Muscle of back (tissue), 11 donors: ENCODE measurements around the gene GOSR2. TPM values are rescaled to one million over a fixed set of nuclear protein-coding genes. Genes with fewer than 3 reads are reported as not detected.
A peak's percentile ranks its signal among the peaks of the same experiment; 100 is the strongest.

Experiments used
- DNase-seq, 3 donors: peaks; one replicate each; pipeline versions ENCODE4 v3.0.0 to v3.0.0-alpha.2; 2013
- polyA plus RNA-seq, 10 donors: library from polyadenylated mRNA; unstranded; fragments of 120-200 nt; gene quantifications; one replicate each; pipeline ENCODE4 v1.2.1, GENCODE V29; 2013; ENCODE audit not compliant: insufficient read length in 10 of 10

Gene GOSR2
- polyA plus RNA-seq, 10 donors, result 26.3 to 37.3 (median 32.4) TPM

DNA sequence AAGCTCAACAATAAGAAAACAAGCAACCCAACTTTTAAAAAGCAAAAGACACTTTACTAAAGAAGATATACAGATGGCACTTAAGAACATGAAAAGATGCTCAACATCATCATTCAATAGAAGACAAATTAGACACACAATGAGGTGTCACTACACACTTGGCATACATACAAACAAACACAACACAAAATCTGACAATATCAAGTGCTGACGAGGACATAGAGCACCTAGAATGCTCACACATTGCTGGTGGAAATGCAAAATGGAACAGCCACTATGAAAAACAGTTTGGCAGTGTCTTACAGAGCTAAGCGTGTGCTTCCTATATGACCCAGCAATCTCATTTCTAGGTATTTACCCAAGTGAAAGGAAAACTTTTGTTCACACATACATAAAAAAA is 37.2 kb downstream of the GOSR2 start:
- no peak for DNase-seq

DNA sequence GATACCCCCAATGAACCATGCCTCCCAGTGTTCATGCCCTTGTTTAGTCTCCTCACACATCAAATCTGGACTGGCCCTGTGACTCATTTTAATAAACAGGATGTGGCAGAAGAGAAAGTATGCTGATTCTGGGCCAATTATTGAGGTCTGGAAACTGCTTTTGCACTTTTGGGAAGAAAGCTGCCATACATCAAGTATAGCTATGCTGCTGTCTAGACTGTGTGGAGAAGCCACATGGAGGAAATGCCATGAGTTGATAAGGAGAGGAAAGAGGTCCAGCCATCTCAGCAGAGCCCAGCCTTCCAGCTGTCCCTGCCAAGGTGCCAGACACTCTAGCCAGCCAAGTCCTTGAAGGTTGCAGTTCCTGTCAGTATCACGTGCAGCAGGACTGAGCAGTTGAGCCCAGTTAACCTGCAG is 39.4 kb downstream of the GOSR2 start:
- no peak for DNase-seq

DNA sequence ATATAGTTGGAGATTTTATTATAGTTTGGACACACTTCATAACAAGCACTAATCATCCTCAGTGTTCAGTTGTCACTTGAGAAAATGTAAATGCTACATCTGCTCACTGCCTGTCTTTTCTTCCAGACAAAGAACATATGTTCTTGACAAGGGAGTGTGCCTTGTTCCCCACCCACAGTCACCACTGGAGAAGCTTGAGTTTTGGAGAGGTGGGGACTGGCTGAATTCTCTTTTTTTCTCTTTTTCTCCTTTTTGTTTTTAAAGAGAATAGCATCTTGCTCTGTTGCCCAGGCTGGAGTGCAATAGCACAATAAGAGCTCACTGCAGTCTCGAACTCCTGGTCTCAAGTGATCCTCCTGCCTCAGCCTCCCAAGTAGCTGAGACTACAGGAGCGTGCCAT is 40.6 kb downstream of the GOSR2 start:
- no peak for DNase-seq

DNA sequence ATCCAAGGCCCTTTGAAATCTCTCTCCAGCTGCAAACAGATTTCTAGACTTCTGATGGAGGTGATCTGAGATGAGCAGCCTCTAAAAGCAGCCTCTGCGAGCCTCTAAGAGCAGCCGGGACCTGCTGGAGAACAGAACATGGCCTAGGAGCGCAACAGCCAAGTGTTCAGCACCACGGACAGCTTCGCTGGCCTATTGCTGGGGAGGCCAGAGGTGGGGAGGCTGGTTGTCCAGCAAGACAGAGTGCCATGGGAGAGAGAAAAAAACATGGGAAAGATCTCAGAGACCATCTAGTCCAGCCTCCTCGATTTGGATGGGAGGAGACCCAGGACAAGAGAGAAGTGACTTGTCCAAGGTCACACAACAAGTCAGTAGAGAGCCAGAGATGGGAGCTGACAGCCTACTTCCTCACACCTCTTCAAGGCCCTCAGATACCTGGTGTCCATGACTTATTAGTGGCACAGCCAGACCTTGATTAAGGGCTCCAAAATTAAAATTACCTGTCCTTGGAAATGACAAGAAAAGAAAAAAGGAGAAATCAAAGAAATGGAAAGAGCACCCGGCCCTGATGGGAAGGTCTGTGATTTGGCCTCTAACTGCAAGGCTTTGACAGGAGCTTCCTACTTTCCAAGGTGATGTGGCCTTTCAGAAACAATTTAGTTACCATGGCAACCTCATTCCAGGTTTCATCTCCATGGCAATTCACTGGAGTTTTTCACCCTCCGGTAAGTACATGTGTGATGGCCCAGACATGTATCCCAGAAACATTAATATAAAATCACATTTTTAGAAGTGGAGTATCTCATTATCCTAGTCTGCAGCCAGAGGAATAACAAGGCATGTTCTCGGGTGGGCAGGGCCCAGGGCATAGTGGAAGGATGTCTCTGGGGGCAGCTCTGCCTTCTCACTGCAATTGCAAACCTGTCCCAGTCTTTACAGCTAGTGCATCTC is 41.6 kb downstream of the GOSR2 start:
- peak in 1 of 3 donors; percentile 34 for DNase-seq

DNA sequence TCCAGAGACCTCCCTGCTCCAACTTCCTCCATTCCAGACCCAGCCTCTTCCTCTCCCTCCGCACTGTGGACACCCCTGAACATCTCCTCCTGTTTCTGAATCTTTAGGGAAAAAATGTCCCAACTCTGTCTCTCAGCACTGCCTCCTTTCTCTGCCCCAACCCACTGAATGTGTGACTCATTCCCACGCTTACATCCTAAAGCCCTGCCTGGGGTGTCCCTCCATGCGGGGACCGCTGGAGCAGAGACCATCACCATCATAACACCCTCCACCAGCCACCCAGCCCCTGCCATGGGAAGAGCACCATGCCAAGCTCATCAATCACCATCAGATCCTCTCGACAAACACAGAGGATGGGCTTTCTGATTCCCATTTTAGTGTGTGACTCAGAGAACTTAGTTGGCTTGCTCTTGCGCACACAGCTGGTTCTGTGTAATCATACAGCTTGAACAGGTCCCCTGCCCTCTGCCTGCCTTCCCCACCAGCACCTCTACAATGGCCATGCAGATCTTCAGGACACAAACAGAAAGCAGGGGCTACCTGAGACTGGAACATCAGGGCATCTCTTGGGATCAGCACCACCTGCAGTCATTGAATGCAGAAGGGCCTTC is 45.4 kb downstream of the GOSR2 start:
- DNase-seq, result no peak

DNA sequence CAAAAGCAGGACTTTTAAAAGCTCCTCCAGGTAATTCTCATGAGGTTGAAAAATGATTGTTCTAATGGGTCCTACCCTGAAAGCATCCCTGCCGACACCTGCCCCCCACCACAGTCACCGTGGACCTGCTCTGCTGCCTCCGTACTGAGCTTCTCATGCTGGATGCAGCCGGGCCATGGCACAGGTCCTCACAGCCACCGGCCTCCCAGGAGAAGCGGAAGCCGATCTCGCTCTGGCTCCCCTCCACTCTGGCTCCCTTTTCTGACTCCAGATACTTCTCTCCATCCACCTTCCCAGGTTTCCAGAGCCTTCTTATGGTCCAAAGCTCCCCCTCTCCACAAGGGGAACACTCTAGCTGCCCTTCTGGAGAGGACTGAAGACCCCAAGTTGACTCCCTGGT is 45.9 kb downstream of the GOSR2 start:
- DNase-seq, result no peak

GRCh38 chr17:46971647-46972300 is 48.8 kb downstream of the GOSR2 start:
- DNase-seq, result no peak

GRCh38 chr17:46972346-46972745 is 49.4 kb downstream of the GOSR2 start:
- DNase-seq, result no peak

DNA sequence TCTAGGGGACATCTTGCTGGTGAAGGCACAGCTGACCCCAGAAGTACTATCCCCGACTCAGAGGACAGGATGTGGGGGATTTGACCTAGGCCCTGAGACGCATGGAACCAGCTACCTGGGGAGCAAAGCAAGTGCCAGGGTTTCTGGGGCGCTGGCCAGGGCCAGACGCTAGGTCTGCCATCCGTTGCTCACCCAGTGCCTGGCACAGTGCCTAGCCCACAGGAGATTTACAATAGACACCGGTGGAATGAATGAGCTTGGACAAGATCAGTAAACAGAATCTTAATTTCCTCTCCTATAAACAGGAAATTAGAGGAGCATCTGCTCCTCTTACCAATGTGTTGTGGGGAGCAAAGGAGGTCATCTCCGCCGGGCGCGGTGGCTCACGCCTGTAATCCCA is 51.1 kb downstream of the GOSR2 start:
- no peak for DNase-seq

DNA sequence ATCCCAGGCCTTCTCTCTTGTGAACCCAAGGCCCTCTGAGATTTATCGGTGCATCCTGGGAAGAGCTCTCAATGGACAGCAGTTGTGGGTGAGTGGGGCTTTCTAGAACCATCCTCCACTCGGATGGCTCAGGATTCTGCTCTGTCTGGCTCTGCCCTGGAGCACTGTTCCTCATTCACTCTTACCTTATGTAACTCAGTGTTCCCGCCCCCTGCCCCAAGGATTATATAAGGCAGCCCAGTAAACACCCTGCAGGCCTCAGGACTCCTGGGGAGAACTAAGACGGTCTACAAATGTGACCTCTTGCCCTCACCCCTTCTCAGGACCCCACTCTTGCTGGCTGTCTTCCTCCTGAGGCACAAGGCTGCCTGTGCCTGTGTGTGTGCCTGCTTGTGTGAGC is 52.3 kb downstream of the GOSR2 start:
- DNase-seq, result no peak

- no peak for DNase-seq
Measured at GRCh38 chr17:46976626-46977270, 53.8 kb downstream of the GOSR2 start.

- peak in 1 of 3 donors; percentile 49 for DNase-seq
Measured at GRCh38 chr17:46977348-46977747, 54.4 kb downstream of the GOSR2 start.

GRCh38 chr17:46977750-46978488 is 55.0 kb downstream of the GOSR2 start:
- peak in 1 of 3 donors; percentile 16 for DNase-seq

DNA sequence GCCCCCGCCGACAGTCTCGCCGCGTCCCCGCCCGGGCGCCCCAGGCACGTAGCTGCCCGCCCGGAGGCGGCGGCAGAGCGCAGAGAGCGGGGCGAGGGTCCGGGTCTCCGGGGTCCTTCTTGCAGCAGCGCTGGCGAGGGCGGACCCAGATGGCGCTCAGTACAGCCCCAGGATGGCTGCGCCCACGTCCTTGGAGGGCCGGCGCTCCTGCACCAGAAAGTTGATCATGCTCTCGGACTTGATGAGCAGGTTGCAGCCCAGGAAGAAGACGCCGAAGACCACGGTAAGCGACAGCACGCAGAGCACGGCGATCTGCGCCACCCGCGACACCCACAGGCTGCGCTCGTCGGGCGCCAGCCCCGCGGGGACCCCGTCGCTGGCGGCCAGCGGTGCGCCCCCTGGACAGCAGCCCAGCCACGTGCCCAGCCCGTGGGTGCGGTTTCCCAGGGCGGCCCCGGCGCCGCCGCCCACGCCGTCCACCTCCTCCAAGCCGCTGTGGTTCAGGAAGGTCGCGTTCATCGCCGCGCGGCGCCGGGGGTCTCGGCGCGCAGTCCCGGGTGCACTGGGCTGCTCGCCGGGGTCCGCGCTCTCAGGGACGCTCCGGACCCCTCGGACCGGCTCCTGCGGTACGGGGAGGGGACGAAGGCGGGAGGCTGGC is 55.7 kb downstream of the GOSR2 start:
- peak in 1 of 3 donors; percentile 45 for DNase-seq

- DNase-seq, result peak in 2 of 3 donors; percentile 24 to 55
Measured at GRCh38 chr17:46979147-46979863, 56.3 kb downstream of the GOSR2 start, which contains the start of gene RPRML. Gene RPRML, minus strand, starts transcription at chr17:46979253. Its CDS starts 246 bp downstream, at chr17:46979007.

DNA sequence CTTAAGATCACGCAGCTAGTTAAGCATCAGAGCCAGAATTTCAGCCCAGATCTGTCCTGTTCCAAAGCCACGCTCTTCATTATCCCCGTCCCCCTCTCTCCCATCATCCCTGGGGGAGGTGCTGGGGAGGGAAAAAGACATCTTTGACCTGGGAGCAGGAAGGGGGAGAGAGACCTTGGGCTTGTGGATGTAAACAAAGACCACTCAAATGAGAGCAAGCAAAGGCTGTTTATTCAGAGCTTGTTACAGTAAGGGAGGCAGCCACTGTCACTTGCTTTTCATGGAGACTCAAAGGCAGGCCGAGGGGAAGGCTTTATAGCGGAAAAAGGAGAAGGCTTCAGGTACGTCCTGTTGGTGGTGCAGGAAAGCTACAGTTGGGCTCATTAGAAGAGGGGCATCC is 59.6 kb downstream of the GOSR2 start:
- DNase-seq, result no peak

DNA sequence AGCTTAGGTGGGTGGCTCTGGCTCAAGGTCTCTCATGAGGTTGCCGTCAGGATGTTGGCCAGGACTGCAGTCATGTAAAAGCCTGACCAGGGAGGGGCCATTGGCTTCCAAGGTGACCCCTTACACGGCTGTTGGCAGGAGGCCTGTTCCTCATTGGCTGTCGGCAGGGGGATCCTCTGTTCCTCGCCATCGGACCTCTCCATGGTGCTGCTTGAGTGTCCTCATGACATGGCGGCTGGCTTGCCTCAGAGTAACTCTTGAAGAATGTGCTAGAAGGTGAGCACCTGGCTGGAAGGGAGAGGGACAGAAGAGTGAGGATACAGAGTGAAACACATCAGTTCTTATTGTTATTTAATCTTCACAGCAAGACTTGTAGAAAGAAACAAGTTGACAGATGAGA is 60.8 kb downstream of the GOSR2 start:
- DNase-seq, result no peak

DNA sequence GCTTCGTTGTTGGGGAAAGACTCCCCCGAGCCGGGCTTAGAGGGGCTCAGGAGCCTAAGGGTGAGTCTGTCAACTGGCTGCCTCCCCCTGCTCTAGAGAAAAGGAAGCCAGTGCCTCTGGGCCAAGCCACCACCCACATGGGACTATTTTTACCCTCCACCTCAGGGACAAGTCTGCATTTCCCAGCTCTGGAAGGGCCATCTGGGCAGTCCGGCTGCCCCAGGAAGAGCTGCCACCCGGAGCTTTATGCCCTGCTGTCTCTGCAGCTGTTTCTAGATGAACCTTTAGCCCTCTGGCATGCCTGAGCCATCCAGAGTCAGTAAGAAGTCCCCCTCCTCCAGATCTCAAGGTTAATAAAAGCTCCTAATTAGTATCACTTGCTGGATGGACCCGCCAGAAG is 61.4 kb downstream of the GOSR2 start:
- peak; percentile 36 to 55 (median 50) for DNase-seq

GRCh38 chr17:46984892-46985291 is 61.9 kb downstream of the GOSR2 start:
- peak in 1 of 3 donors; percentile 42 for DNase-seq

GRCh38 chr17:46986366-46986765 is 63.4 kb downstream of the GOSR2 start:
- DNase-seq, result no peak
